Astrocyte of the spinal cord (primary cell): ENCODE data around the gene SMO.
"Not testable (repeated sequence)": the region's sequence is repeated elsewhere in the genome, so short reads cannot be mapped to it uniquely, and the experiment has no call there.

ENCODE experiments used
- DNase-seq: peaks from one replicate; pipeline ENCODE4 v3.0.0; 2011; ENCODE audit warnings: low read depth, low spot score
- H3K4me3 ChIP-seq: 2 replicates; pipeline ENCODE4 v1.5.1; 2011; ENCODE audit warnings: low read depth, mild to moderate bottlenecking, low read length, moderate library complexity
- CTCF ChIP-seq: IDR thresholded peaks from 2 replicates; pipeline ENCODE4 v1.5.1; 2012; ENCODE audit warnings: low read depth, mild to moderate bottlenecking, low read length, inconsistent platforms
- in situ Hi-C: cut with HindIII; loops from 2 replicates; pipeline ENCODE4 v1.10.0; 2017; ENCODE audit warnings: low sequenced_read_pairs

Gene SMO

GRCh38 chr7:129218514-129219062, 30.2 kb downstream of the SMO start:
- TF ChIP-seq CTCF = peak; percentile 82
- in situ Hi-C loops = no loop called here
- no peak overlapping the region for H3K4me3 ChIP-seq
- peak; percentile 76 for DNase-seq

GRCh38 chr7:129219166-129219565, 30.7 kb downstream of the SMO start:
- in situ Hi-C loops = not testable (repeated sequence)

GRCh38 chr7:129222064-129222463, 33.6 kb downstream of the SMO start:
- no peak for TF ChIP-seq CTCF
- DNase-seq = no peak
- in situ Hi-C loops = no loop called here
- no peak overlapping the region for H3K4me3 ChIP-seq

More at GRCh38 chr7:129219166-129219565, 30.7 kb downstream of the SMO start:
- DNase-seq, H3K4me3 ChIP-seq: not testable (repeated sequence)

GRCh38 chr7:129224251-129225205, 36.1 kb downstream of the SMO start, which contains the start of gene AHCYL2:
Gene AHCYL2, plus strand, starts transcription at chr7:129225030.
- DNase-seq = peak; percentile 99
- H3K4me3 ChIP-seq = peak within 1 kb of the TSS; percentile 72
- TF ChIP-seq CTCF = no peak
- in situ Hi-C loops = no loop called here

- in situ Hi-C loops = no loop called here
- peak overlapping the region; percentile 72 for H3K4me3 ChIP-seq
- no peak for TF ChIP-seq CTCF
- DNase-seq = peak; percentile 44
Observed at GRCh38 chr7:129225206-129225930, 36.9 kb downstream of the SMO start.

- H3K4me3 ChIP-seq = peak overlapping the region; percentile 72
- no peak for TF ChIP-seq CTCF
- no peak for DNase-seq
- in situ Hi-C loops = no loop called here
Observed at GRCh38 chr7:129225931-129226572, 37.6 kb downstream of the SMO start.
